OCI-LY7 (cell line): Measurements from ENCODE around the gene CPPED1. TPM values are rescaled to one million over a fixed set of nuclear protein-coding genes. Genes with fewer than 3 reads are reported as not detected.

Experiments used
- BruUV-seq: library from RNA; stranded (reverse); fragments of 400-500 nt; replicated peaks from 2 replicates; lab custom pipeline; 2021; lab: Mats Ljungman, UMichigan
- CTCF ChIA-PET: fragments of 300-600 bp; sonication (Branson Sonifier 250); formaldehyde crosslinking; loops from one replicate; lab custom pipeline; 2022; ENCODE audit warnings: antibody characterized with exemption; ENCODE audit not compliant: unreplicated experiment; lab: Charles Lee
- POLR2A ChIA-PET: fragments of 300-600 bp; sonication (Branson Sonifier 250); formaldehyde crosslinking; loops from one replicate; lab custom pipeline; 2022; ENCODE audit warnings: antibody characterized with exemption; lab: Charles Lee
- DNase-seq: peaks from one replicate; pipeline ENCODE4 v3.0.0-alpha.2; 2015; ENCODE audit warnings: low spot score
- H2AFZ ChIP-seq: fragments of 200-600 bp; sonication (generic), shearing (Covaris generic); 2 replicates; pipeline ENCODE4 v1.6.1; 2014; ENCODE audit warnings: mild to moderate bottlenecking, antibody characterized with exemption, low read length, moderate library complexity
- H3K27ac ChIP-seq: fragments of 200-600 bp; sonication (generic); 2 replicates; pipeline ENCODE4 v1.5.1; 2014; ENCODE audit warnings: mixed run types, low read depth, mild to moderate bottlenecking, moderate library complexity, low read length, inconsistent platforms; ENCODE audit not compliant: poor library complexity, severe bottlenecking
- H3K36me3 ChIP-seq: fragments of 200-600 bp; sonication (generic); 2 replicates; pipeline ENCODE4 v1.6.1; 2014; ENCODE audit warnings: mild to moderate bottlenecking, antibody characterized with exemption, low read length, moderate library complexity, mixed read lengths; ENCODE audit not compliant: insufficient read depth
- H3K4me1 ChIP-seq: fragments of 200-600 bp; sonication (generic); 2 replicates; pipeline ENCODE4 v1.5.1; 2014; ENCODE audit warnings: mild to moderate bottlenecking, low read length; ENCODE audit not compliant: insufficient read depth, poor library complexity, severe bottlenecking
- H3K4me2 ChIP-seq: fragments of 200-600 bp; sonication (generic); 2 replicates; pipeline ENCODE4 v1.6.1; 2014; ENCODE audit warnings: mild to moderate bottlenecking, low read length
- H3K4me3 ChIP-seq: fragments of 200-600 bp; sonication (generic); 2 replicates; pipeline ENCODE4 v1.5.1; 2014; ENCODE audit warnings: mild to moderate bottlenecking, low read depth, low read length; ENCODE audit not compliant: poor library complexity, severe bottlenecking
- H3K79me2 ChIP-seq: fragments of 200-600 bp; sonication (generic); 2 replicates; pipeline ENCODE4 v1.6.1; 2016; ENCODE audit warnings: low read depth, mild to moderate bottlenecking, low read length, moderate library complexity, mixed read lengths; ENCODE audit not compliant: insufficient read depth
- H3K9me2 ChIP-seq: fragments of 200-600 bp; sonication (generic); 2 replicates; pipeline ENCODE4 v1.6.1; 2016; ENCODE audit warnings: mild to moderate bottlenecking, low read length, mixed read lengths; ENCODE audit not compliant: insufficient read depth
- H3K9me3 ChIP-seq: fragments of 200-600 bp; sonication (generic); 2 replicates; pipeline ENCODE4 v1.6.1; 2014; ENCODE audit warnings: mild to moderate bottlenecking, mixed run types, low read length, mixed read lengths
- H4K20me1 ChIP-seq: fragments of 200-600 bp; sonication (generic); 2 replicates; pipeline ENCODE4 v1.6.1; 2014; ENCODE audit warnings: mild to moderate bottlenecking, antibody characterized with exemption, low read length, moderate library complexity, mixed read lengths; ENCODE audit not compliant: insufficient read depth
- CTCF ChIP-seq: fragments of 200-600 bp; sonication (generic); conservative IDR thresholded peaks from 2 replicates; pipeline ENCODE4 v1.5.1; 2014; ENCODE audit warnings: mild to moderate bottlenecking, antibody characterized with exemption, low read length, moderate library complexity, mixed read lengths
- EZH2phosphoT487 ChIP-seq: fragments of 200-600 bp; sonication (generic); IDR thresholded peaks from 2 replicates; pipeline ENCODE4 v1.6.1; 2018; ENCODE audit warnings: low read depth, borderline replicate concordance, mild to moderate bottlenecking, mixed run types, antibody characterized with exemption, low read length, moderate library complexity, mixed read lengths
- intact Hi-C: fragments of 100-400 bp; cut with micrococcal nuclease; formaldehyde crosslinking; loops from one replicate; pipeline ENCODE4 v1.10.0; 2022; ENCODE audit not compliant: unreplicated experiment
- total RNA-seq, 2 experiments: library from RNA; depleted of rRNA in 1 of 2; stranded (reverse); fragments of >200 nt in 1 of 2; shearing (Covaris generic) in 1 of 2; gene quantifications; 2 replicates each; pipeline ENCODE4 v1.2.3, GENCODE V29; 2014 to 2022

The CPPED1 gene
- total RNA-seq, 2 experiments from 2014 or later = 8.6 to 14.2 TPM

GRCh38 chr16:12739738-12740137 is 63.9 kb downstream of the CPPED1 start:
- H3K27ac ChIP-seq = no peak overlapping the region
- no peak overlapping the region for H2AFZ ChIP-seq
- no peaks in the 10 kb centered on the region for H3K9me2 ChIP-seq
- no peak overlapping the region for H3K4me2 ChIP-seq
- CTCF ChIA-PET = no interaction called here
- 0 out of 2 replicates have a peak, but pooled peaks cover 3% of the 10 kb centered on the region for H3K36me3 ChIP-seq
- no peaks in the 10 kb centered on the region for H3K4me1 ChIP-seq
- H4K20me1 ChIP-seq = no peaks in the 10 kb centered on the region
- POLR2A ChIA-PET = interaction anchor here (0.7 kb wide), 1 partner anchor 37 kb away, joined by 8 read pairs; no protein-coding TSS in a partner anchor
- DNase-seq = no peak
- no TSS peak for BruUV-seq
- no peak overlapping the region for H3K4me3 ChIP-seq
- TF ChIP-seq CTCF = no peak
- no peak for TF ChIP-seq EZH2phosphoT487
- H3K79me2 ChIP-seq = no peaks in the 10 kb centered on the region
- intact Hi-C loops = no loop called here
- 0 out of 2 replicates have a peak, but pooled peaks cover 5% of the 10 kb centered on the region for H3K9me3 ChIP-seq

- BruUV-seq = no TSS peak
These were observed 66.1 kb downstream of the CPPED1 start for GRCh38 chr16:12737563-12737962.

More at GRCh38 chr16:12737563-12737962, 66.1 kb downstream of the CPPED1 start:
- no peaks in the 10 kb centered on the region; the same call in 1 of the 2 replicates for H3K36me3 ChIP-seq
- no peak overlapping the region for H3K4me2 ChIP-seq
- H3K9me3 ChIP-seq = peaks cover 4% of the 10 kb centered on the region; the same call in 1 of the 2 replicates
- H3K4me1 ChIP-seq = no peaks in the 10 kb centered on the region
- intact Hi-C loops = no loop called here
- H4K20me1 ChIP-seq = no peaks in the 10 kb centered on the region
- DNase-seq = no peak
- ChIA-PET CTCF (no interaction called here), POLR2A (no interaction called here)
- H3K9me2 ChIP-seq = no peaks in the 10 kb centered on the region
- no peak overlapping the region for H3K4me3 ChIP-seq
- no peaks in the 10 kb centered on the region for H3K79me2 ChIP-seq
- no peak overlapping the region for H3K27ac ChIP-seq
- no peak overlapping the region for H2AFZ ChIP-seq
- TF ChIP-seq EZH2phosphoT487 (no peak), CTCF (no peak)
